Measurements from ENCODE around the gene OR7A10.

Gene OR7A10

DNA sequence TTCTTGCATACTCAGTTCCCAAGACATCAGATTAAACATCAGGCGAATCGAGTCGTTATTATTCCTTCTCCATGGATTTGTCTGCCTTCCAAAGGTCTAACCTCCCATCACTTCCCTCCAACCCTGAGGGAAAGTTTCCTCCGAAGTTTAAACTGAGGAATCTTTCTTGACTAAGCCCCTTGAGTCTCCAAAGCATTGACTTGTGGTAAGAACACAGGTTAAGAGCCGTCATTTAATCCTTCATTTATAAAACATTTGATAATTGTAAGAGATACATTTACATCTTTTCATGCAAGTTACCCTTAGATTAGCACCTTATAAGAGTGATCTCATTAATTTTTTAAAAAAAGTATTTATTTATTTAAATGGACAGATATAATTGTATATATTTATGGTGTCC is at the start of gene OR7A10:
Gene OR7A10 (minus strand): TSS at position 101 of the 400 bp plus-strand sequence. CDS start 7,045 bp downstream, outside the sequence.
- no peak for DNase-seq (ENCODE audit: low read depth)

DNA sequence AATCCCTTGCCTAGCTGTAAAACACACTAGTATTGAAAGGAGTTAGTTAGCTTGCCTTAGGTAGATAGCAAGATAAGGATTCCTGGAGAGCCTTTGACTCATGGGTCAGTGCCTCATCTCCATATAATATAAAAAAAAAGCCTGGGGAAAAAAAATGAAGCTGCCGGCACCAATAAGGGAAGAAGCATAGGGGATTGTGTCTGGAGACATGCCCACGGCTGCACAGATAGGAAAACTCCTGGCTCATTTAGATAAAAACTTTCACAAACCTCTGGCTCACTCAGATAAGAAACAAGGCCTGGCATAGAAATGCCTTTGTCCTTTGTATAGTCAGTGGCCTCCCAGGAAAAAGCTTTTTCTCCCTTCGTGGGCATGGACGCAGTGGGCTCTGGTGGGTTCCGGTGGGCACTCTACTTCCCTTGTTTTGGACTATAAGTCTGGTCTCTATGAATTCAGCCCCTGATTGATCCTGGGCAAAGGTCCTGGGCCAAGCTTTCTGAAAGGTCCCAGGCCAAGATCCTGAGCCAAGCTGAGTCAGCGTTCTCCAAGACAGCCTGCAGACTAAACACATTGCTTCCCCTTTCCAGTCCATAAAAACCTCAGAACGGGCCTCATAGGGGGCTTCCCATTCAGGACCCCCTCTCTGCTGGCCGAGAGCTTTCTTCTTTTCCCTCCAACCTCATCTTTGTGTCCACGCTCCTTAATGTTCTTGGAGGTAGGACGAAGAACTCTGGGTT is 42.1 kb upstream of the OR7A10 start:
- TF ChIP-seq, protein P1, sequence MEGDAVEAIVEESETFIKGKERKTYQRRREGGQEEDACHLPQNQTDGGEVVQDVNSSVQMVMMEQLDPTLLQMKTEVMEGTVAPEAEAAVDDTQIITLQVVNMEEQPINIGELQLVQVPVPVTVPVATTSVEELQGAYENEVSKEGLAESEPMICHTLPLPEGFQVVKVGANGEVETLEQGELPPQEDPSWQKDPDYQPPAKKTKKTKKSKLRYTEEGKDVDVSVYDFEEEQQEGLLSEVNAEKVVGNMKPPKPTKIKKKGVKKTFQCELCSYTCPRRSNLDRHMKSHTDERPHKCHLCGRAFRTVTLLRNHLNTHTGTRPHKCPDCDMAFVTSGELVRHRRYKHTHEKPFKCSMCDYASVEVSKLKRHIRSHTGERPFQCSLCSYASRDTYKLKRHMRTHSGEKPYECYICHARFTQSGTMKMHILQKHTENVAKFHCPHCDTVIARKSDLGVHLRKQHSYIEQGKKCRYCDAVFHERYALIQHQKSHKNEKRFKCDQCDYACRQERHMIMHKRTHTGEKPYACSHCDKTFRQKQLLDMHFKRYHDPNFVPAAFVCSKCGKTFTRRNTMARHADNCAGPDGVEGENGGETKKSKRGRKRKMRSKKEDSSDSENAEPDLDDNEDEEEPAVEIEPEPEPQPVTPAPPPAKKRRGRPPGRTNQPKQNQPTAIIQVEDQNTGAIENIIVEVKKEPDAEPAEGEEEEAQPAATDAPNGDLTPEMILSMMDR (IDR thresholded peaks at IDR 0.05; ENCODE audit: low read depth, low read length, missing control alignments), result no peak
- no peak overlapping the region for H3K4me3 ChIP-seq (ENCODE audit: low read depth, low read length)
- DNase-seq (ENCODE audit: low read depth), result no peak

More for the DNA sequence above, at the start of gene OR7A10:
- H3K4me3 ChIP-seq (ENCODE audit: low read depth, low read length), result no peak within 1 kb of the TSS
- TF ChIP-seq, protein P1 (IDR thresholded peaks at IDR 0.05; ENCODE audit: low read depth, low read length, missing control alignments), result no peak

DNA sequence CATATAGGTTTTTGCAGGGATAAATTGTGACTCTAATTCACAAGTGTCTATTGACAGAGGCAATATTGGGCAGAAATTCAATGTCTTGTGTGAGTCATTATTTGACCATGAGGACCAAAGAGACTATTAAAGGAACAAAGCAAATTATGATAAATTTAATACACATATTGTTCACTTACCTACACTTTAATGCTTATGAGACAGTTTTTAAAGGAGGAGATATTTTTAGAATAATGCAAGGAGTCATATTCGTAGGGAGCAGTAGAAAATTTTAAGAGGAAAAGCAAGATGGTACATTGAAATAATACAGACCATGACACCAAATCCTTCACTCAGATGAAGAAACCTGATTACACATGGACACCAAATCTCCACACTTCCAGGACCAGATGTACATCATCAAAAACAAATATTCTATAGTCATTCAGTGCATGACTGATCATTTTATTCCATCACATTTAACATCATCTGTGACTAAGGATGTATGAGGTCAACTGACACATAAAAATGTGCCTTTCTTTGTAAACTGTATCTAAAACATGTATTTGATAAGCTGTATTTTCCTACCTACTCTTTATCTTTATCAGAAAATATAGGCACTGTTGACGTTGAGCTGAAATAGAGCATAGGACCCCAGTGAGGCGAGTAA is 41.4 kb upstream of the OR7A10 start:
- no peak overlapping the region for H3K4me3 ChIP-seq (ENCODE audit: low read depth, low read length)
- TF ChIP-seq, protein P1 (IDR thresholded peaks at IDR 0.05; ENCODE audit: low read depth, low read length, missing control alignments), result no peak

DNA sequence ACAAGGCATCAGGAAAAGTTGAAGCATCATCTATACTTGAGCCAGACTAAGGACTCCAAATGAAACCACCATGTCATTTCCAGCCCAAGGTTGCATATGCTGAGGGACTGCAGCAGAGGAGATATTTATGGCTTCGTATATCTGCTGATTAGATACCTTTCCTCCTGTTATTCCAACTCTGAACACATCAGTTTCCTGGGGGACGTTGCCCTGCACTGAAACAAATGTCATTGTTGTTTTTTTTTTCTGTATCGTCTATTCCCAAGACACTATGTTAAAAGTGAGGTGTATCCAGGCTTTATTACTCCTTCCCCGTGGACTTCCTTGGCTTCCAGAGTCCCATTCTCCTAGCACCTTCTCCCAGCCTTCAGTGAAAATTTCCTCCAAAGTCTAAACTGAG is 37.3 kb upstream of the OR7A10 start, which contains the start of gene OR7A17:
Gene OR7A17 (minus strand): TSS at position 101 of the 400 bp plus-strand sequence. CDS start 4,777 bp downstream, outside the sequence.
- TF ChIP-seq, protein P1 (IDR thresholded peaks at IDR 0.05; ENCODE audit: low read depth, low read length, missing control alignments), result no peak
- no peak for DNase-seq (ENCODE audit: low read depth)
- H3K4me3 ChIP-seq (ENCODE audit: low read depth, low read length), result no peak within 1 kb of the TSS

More for the DNA sequence above, 41.4 kb upstream of the OR7A10 start:
- no peak for DNase-seq (ENCODE audit: low read depth)

DNA sequence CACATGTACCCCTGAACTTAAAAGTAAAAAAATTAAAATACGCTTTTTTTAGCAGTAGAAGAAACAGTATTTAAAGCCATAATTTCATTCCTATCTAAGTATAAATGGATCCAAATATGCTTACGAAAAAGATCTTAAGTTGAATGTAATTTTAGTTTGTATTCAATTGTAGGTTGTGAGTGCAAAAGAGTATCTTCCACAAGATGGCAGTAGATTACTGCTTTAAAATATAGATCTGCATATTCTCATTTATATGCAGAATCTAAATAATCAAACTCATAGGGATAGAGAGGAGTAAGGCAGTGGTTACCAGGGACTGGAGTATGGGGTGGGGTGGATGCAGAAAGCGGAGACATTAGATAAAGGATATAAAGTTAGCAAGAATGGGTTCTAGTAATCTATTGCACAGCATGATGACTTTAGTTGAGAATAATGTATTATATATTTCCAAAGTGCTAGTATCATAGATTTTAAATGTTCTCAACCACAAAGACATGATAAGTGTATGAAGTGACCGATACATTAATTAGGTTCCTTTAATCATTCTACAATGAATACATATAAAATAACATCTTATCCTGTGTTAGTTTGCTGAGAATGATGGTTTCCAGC is 23.0 kb upstream of the OR7A10 start:
- no peak for DNase-seq (ENCODE audit: low read depth)
- H3K4me3 ChIP-seq (ENCODE audit: low read depth, low read length), result no peak overlapping the region
- TF ChIP-seq, protein P1 (IDR thresholded peaks at IDR 0.05; ENCODE audit: low read depth, low read length, missing control alignments), result peak; percentile 35

DNA sequence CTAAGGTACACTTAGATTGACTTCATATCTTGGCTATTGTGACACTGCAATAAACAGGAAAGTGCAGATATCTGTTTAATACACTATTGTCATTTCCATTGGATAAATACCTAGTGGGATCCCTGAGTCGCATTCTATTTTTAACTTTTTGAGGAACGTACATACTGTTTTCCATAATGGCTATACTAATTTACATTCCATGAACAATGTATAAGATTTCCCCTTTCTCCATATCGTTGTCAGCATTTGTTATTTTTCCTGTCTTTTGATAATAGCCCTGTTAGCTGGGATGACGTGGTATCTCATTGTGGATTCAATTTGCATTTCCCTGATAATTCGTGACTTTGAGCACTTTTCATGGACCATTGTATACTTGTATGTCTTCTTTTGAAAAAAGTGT is 19.8 kb upstream of the OR7A10 start:
- TF ChIP-seq, protein P1 (IDR thresholded peaks at IDR 0.05; ENCODE audit: low read depth, low read length, missing control alignments), result no peak
- H3K4me3 ChIP-seq (ENCODE audit: low read depth, low read length), result no peak overlapping the region
- DNase-seq (ENCODE audit: low read depth), result no peak
